Stimulated activated naive CD8-positive, alpha-beta T cell treated with anti-CD3 and anti-CD28 coated beads, Interleukin-15, Interleukin-2, amounts not matched to agents 100 ng/mL and 50 ng/mL, for 24 hours (primary cell): ENCODE data around the gene RNF151.
"Not testable (repeated sequence)": the region's sequence is repeated elsewhere in the genome, so short reads cannot be mapped to it uniquely, and the experiment has no call there.

Source experiments
- H3K27ac Mint-ChIP-seq: one replicate; pipeline ENCODE4 v1.8.0; 2021; ENCODE audit warnings: mild to moderate bottlenecking, mixed read lengths
- H3K27me3 Mint-ChIP-seq: one replicate; pipeline ENCODE4 v1.8.0; 2021; ENCODE audit warnings: mixed read lengths
- H3K36me3 Mint-ChIP-seq: one replicate; pipeline ENCODE4 v1.8.0; 2021; ENCODE audit warnings: low read depth, mixed read lengths
- H3K4me1 Mint-ChIP-seq: one replicate; pipeline ENCODE4 v1.8.0; 2021; ENCODE audit warnings: low read depth, mixed read lengths
- H3K4me3 Mint-ChIP-seq: one replicate; pipeline ENCODE4 v1.8.0; 2021; ENCODE audit warnings: mild to moderate bottlenecking, mixed read lengths
- H3K9me3 Mint-ChIP-seq: one replicate; pipeline ENCODE4 v1.8.0; 2021; ENCODE audit warnings: mixed read lengths

Gene RNF151

DNA sequence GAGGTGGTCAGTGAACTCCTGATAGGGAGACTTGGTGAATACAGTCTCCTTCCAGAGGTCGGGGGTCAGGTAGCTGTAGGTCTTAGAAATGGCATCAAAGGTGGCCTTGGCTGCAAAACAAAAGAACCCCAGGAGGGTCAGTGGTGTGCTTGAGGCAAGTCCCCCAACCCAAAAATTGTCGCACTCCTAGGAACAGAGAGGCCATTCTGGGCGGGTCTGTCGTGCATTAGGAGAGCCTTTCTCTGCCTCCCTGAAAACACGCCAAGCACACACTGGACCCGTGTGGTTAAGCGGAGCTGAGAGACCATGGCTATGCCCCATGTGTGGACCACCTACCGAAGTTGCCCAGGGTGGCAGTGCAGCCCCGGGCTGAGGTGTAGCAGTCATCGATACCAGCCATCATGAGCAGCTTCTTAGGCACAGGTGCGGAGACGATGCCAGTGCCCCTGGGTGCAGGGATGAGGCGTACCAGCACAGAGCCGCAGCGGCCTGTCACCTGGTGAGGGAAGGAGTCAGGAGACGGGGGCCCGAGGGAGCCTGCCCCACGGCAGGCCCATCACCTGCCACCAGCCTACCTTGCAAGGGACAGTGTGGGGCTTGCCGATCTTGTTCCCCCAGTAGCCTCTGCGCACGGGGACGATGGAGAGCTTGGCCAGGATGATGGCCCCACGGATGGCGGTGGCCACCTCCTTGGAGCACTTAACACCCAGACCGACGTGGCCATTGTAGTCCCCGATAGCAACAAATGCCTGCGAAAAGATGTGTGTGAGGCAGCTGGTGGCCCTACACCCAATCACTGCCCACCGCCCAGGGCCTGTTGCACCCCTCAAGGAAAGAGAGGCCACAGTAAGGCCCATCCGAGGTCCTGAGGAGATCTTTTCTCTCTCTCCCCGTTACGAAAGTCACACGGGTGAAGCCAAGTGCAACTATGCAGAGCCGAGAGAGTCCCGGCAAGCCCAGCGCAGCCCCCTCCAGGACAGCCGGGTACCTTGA lies 4.2 kb upstream of the RNF151 start:
- H3K4me1 Mint-ChIP-seq: peaks cover 49% of the 10 kb centered on the region
- H3K27me3 Mint-ChIP-seq, H3K9me3 Mint-ChIP-seq: not testable (repeated sequence)
- peak overlapping the region; percentile 98 for H3K4me3 Mint-ChIP-seq
- peaks cover 48% of the 10 kb centered on the region for H3K36me3 Mint-ChIP-seq
- H3K27ac Mint-ChIP-seq: peak overlapping the region; percentile 98

DNA sequence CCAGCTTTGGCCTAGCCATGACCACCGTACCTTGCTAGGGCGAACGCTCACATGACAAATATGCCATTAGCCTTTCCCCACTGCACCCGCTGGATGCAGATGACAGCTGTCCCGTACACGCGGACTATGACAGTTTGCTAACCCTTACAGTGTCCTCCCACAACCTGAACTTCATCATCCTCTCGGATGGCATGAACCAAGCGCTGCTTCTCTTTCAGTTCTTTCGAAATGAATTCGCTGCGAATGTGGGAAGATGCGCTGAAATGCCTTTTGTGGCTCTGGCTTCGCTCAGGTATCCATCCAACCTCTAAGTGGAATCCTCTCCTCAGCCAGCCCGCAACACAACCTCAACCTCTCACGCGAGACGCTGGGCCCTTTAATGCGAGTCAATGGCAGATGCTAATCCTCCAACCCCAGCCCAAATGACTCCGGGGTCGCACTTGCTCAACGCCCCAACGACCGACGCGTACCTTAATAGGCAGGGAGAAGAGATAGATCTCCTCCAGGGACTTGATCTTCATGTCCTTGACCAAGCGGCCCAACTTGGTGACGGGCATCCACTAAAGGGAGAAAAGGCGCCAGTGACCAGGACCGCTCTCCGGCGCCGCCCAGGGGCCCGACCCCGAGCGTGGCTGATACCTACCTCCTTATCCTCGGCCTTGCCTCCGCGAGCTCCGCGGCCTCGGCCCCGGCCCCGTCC lies 2.7 kb upstream of the RNF151 start:
- Mint-ChIP-seq H3K4me1 (peaks cover 49% of the 10 kb centered on the region), H3K4me3 (peak overlapping the region; percentile 98), H3K36me3 (peaks cover 51% of the 10 kb centered on the region), H3K27ac (peak overlapping the region; percentile 98), H3K27me3 (no peaks in the 10 kb centered on the region), H3K9me3 (no peaks in the 10 kb centered on the region)

DNA sequence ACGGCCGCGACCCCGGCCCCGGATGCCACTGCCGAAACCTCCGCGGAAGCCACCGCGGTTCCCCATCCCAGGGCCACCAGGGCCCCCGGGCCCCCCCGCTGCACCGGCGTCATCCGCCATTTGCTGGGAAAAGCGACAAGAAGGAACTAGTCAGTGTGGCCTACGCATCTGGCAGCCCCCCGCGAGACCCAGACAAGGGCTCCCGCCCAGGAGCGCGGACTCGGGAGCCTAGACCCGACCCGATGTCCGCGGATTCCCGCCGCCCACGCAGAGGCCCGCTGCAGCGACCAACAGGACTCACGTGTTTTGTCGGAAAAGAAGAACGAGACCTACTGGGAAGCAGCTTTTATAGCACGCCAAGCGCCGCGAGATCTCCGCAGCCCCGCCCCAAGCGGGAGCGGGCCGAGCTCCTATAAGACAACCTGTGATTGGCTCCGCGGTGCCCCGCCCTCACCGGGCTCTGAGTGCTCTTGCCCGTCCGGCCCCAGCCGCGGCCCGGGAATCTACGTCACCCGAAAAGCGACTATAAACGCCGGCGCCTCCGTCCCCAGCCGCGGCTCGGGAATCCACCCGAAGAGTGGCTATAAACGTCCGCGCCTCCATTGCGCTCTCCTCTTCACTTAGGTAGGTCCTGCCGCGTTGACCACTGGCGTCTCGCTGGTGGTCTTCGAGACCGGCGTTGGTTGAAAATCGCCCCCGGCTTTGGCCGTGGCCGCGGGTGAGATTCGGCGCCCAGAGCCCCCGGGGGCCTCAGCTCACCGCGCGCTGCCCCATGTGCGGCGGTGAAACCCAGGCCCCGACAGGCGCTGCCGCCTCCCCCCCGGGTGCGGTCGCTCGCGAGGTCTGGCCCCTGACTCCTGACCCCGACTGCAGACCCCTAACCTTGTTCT lies 1.9 kb upstream of the RNF151 start, which contains the start of gene RPS2:
Gene RPS2, minus strand, starts transcription at position 321 of the 890 bp plus-strand sequence. Its CDS starts 201 bp downstream, at position 120.
- Mint-ChIP-seq H3K27ac (peak within 1 kb of the TSS; percentile 98), H3K36me3 (peaks cover 51% of the 10 kb centered on the region), H3K27me3 (no peaks in the 10 kb centered on the region), H3K9me3 (no peaks in the 10 kb centered on the region), H3K4me1 (peaks cover 45% of the 10 kb centered on the region), H3K4me3 (peak within 1 kb of the TSS; percentile 98)

DNA sequence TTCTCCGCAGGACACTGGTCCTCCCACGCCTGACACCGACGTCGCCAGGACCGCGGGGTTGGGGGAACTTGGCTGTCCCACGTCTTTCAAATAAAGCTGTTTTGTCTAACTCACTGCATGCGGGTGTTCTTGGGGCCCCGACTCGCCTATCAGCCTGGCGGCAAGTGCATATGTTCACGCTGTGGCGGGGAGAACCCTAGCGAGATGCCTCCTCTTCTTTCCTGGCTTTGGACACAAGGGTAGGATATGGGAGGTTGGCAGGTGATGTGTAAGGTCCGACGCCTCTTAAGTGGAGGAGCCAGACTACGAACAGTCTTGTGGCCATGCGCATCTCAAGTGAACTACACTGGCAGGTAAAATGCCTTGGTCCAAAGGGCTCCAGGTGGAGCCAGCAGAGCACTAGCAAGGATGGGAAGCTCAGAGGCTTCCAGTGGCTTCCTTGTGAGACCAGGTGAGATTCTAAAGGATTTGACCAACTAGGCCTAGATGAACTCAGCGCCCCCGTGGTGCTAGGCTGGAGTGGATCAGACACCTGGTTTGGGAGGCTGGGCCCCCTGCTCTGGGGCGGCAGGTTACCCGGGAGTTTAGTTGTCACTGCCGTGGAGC lies 1.2 kb upstream of the RNF151 start:
- H3K27ac Mint-ChIP-seq: peak overlapping the region; percentile 97
- peak overlapping the region; percentile 98 for H3K4me3 Mint-ChIP-seq
- H3K36me3 Mint-ChIP-seq: peaks cover 51% of the 10 kb centered on the region
- H3K27me3 Mint-ChIP-seq: no peaks in the 10 kb centered on the region
- H3K4me1 Mint-ChIP-seq: peaks cover 45% of the 10 kb centered on the region
- H3K9me3 Mint-ChIP-seq: no peaks in the 10 kb centered on the region

DNA sequence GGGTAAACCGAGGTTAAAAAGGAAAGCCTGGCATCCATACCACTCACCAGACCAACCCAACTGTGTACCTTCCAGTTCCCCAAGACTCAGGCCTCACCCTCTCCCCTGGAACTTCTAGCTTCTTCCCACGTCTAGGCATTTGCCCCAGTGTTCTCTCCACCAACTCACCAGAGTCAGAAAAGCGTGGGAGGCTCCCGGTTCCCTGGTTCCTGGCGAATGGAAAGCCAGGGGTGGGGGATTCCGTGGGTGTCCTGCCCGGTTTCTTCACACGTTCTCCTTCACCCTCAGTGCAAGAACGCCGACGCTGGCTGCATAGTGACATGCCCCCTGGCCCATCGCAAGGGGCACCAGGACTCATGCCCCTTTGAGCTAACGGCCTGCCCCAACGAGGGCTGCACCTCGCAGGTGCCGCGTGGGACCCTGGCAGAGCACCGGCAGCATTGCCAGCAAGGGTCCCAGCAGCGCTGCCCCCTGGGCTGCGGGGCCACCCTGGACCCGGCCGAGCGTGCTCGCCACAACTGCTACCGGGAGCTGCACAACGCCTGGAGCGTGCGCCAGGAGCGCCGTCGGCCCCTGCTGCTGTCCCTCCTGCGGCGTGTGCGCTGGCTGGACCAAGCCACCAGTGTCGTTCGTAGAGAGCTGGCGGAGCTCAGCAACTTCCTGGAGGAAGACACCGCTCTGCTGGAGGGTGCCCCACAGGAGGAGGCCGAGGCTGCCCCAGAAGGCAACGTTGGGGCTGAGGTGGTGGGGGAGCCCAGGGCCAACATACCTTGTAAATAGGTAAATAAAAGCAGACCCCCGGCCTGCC lies 1.7 kb downstream of the RNF151 start:
- H3K4me3 Mint-ChIP-seq: no peak overlapping the region
- peaks cover 37% of the 10 kb centered on the region for H3K4me1 Mint-ChIP-seq
- H3K9me3 Mint-ChIP-seq: no peaks in the 10 kb centered on the region
- peaks cover 24% of the 10 kb centered on the region for H3K36me3 Mint-ChIP-seq
- H3K27ac Mint-ChIP-seq: no peak overlapping the region
- no peaks in the 10 kb centered on the region for H3K27me3 Mint-ChIP-seq

DNA sequence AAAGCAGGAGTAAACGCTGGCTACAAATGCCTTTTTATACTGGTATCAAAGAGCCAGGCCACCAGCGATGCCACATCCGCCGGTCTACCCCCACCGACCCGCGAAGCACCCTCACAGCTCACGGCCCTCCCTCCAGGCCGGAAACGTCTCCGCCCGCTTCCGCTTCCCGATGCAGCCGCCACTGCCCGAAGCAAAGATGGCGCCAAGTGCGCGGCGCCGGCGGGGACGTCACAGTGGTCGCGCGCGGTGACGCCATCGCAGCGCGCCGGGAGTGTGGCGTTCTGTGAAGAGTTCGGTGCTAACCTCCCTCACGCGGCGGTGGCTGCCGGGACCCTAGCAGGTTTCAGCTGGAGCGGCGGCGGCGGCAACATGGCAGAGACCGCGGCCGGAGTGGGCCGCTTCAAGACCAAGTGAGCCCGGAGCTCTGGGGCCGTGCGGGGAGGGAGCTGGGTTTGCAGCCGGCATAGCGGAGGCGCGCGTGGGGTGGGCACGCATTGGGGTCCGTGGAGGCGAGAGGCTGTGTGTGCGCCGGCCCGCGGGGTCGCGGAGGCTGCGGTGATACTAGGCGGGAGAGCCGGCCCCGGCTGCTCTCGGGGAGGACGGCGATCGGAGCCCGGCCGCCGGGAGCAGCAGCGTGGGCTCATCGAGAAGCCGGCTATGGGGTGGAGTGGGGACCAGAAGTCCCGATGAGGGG lies 5.3 kb downstream of the RNF151 start, which contains the start of gene TBL3:
Gene TBL3, plus strand, starts transcription at position 258 of the 694 bp plus-strand sequence. Its CDS starts 112 bp downstream, at position 370.
- H3K4me1 Mint-ChIP-seq: peaks cover 24% of the 10 kb centered on the region
- H3K36me3 Mint-ChIP-seq: peaks cover 22% of the 10 kb centered on the region
- H3K27ac Mint-ChIP-seq: peak within 1 kb of the TSS; percentile 98
- peak within 1 kb of the TSS; percentile 98 for H3K4me3 Mint-ChIP-seq
- no peaks in the 10 kb centered on the region for H3K9me3 Mint-ChIP-seq
- no peaks in the 10 kb centered on the region for H3K27me3 Mint-ChIP-seq

DNA sequence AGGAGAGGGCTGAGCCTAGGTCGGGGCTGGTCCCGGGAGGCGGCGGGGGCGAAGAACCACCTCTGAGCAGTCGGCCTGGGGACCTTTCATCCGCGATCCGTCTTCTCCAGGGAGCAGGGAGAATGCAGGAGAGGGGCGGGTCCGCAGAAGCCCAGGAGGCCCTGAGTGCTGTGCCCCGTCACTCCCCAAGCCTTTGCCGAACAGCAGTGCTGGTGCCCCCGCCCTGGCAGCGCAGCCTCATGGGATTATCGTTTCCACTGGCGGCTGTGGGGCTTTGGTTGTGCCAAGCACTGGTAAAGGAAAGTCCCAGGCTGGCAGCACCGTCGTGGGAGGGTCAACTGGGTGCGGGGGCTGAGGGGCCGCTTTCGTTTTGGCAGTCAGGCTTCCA lies 5.8 kb downstream of the RNF151 start:
- peak overlapping the region; percentile 98 for H3K4me3 Mint-ChIP-seq
- H3K27ac Mint-ChIP-seq: peak overlapping the region; percentile 29
- peaks cover 20% of the 10 kb centered on the region for H3K36me3 Mint-ChIP-seq
- H3K9me3 Mint-ChIP-seq: no peaks in the 10 kb centered on the region
- H3K27me3 Mint-ChIP-seq: no peaks in the 10 kb centered on the region
- peaks cover 24% of the 10 kb centered on the region for H3K4me1 Mint-ChIP-seq

DNA sequence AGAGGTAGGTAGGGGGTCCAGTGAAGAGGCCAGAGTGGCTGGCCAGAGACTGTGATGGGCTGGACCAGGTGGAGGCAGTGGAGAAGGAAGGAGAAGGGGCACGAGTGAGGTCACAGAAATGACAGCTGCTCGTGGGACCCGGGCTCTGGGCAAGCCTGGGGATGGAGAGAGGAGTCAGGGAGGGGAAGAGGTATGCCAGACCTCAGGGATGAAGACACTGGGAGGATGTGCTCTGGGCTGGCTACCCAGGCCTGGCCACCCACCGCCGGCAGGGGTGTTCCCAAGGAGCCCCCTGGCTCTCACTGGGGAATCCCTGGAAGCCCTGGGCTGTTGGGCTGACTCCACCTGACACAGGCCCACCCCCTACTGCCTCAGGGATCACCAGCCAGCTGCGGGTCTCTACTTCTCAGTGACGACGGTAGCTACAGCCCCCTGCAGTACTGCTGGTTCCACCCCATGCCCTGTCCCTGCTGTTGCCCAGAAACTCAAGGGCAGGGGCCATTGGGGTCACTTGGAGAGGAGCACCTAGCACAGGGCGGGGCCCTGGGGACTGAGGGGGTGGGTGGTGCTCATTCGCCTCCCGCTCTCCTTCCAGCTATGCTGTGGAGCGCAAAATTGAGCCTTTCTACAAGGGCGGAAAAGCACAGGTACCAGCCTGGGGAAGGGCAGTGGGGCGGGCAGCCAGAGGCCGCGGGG lies 7.0 kb downstream of the RNF151 start:
- Mint-ChIP-seq H3K4me1 (peaks cover 24% of the 10 kb centered on the region), H3K4me3 (peak overlapping the region; percentile 98), H3K36me3 (peaks cover 20% of the 10 kb centered on the region), H3K9me3 (no peaks in the 10 kb centered on the region), H3K27me3 (no peaks in the 10 kb centered on the region), H3K27ac (no peak overlapping the region)

DNA sequence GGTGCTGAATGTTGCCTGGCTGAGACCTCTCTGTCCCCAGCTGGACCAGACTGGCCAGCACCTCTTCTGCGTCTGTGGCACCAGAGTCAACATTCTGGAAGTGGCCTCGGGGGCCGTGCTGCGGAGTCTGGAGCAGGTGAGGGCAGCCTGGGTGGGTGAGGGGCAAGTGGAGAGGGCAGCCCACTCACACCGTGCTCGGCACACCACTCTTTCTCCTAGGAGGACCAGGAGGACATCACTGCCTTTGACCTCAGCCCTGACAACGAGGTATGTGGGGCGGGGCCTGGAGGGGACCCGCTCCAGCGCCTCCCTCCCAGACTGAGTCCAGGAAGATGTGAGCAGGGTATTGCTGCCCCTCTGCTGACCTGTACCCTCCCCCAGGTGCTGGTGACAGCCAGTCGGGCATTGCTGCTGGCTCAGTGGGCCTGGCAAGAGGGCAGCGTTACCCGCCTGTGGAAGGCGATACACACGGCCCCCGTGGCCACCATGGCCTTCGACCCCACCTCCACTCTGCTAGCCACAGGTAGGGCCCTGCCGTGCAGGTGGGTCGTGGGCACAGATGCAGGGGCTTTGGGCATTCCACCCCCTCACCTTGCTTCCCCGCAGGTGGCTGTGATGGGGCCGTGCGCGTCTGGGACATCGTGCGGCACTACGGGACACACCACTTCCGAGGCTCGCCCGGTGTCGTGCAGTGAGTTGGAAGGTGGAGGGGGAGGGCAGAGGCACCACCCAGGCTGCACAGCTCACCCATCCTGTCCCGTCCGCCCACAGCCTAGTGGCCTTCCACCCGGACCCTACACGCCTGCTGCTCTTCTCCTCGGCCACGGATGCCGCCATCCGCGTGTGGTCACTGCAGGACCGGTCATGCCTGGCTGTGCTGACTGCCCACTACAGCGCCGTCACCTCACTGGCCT lies 7.8 kb downstream of the RNF151 start:
- no peaks in the 10 kb centered on the region for H3K27me3 Mint-ChIP-seq
- H3K36me3 Mint-ChIP-seq: peaks cover 20% of the 10 kb centered on the region
- H3K4me3 Mint-ChIP-seq: no peak overlapping the region
- no peak overlapping the region for H3K27ac Mint-ChIP-seq
- peaks cover 26% of the 10 kb centered on the region for H3K4me1 Mint-ChIP-seq
- H3K9me3 Mint-ChIP-seq: no peaks in the 10 kb centered on the region

DNA sequence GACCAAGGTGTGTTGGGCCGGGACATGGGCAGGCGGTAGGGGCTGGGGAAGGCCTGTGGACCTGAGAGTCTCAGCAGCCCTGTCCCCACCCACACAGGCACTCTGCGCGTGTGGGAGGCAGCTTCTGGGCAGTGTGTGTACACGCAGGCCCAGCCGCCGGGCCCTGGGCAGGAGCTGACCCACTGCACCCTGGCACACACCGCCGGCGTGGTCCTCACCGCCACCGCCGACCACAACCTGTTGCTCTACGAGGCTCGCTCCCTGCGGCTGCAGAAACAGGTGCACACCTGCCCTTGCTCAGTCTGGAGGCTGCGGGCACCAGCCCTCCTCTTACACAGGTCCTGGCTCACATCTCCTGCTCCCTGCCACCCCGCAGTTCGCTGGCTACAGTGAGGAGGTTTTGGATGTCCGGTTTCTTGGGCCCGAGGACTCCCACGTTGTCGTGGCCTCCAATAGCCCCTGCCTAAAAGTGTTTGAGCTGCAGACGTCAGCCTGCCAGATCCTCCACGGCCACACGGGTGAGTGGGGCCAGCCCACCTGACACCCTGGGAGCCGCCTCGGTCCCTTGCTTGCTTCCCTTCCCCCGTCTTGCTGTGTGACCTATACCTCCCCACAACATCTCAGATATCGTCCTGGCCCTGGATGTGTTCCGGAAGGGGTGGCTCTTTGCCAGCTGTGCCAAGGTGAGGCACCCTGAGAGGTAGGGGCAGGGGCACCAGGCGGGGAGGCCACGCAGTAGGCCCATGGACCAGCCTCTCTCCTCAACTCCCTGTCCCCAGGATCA lies 9.0 kb downstream of the RNF151 start:
- peaks cover 2% of the 10 kb centered on the region for H3K27me3 Mint-ChIP-seq
- H3K4me3 Mint-ChIP-seq: no peak overlapping the region
- H3K9me3 Mint-ChIP-seq: no peaks in the 10 kb centered on the region
- H3K36me3 Mint-ChIP-seq: peaks cover 20% of the 10 kb centered on the region
- H3K27ac Mint-ChIP-seq: no peak overlapping the region
- peaks cover 25% of the 10 kb centered on the region for H3K4me1 Mint-ChIP-seq

DNA sequence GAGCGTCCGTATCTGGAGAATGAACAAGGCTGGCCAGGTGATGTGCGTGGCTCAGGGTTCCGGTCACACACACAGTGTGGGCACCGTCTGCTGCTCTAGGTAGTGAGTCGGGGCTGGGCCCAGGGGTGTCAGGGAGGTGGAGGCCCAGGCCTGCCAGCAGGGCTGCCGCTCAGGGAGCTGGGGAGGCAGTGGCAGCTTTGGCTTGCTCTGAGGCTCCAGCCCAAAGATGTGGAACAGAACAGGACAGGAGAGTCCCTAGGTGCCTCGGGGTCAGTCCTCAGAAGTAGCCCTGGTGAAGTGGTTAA lies 9.5 kb downstream of the RNF151 start:
- Mint-ChIP-seq H3K9me3 (no peaks in the 10 kb centered on the region), H3K36me3 (peaks cover 20% of the 10 kb centered on the region), H3K4me1 (peaks cover 22% of the 10 kb centered on the region), H3K4me3 (no peak overlapping the region), H3K27ac (no peak overlapping the region), H3K27me3 (peaks cover 7% of the 10 kb centered on the region)
